GM18517 (cell line): Measurements from ENCODE around the gene WIPF2.
"Not testable (repeated sequence)": the region's sequence is repeated elsewhere in the genome, so short reads cannot be mapped to it uniquely, and the experiment has no call there.

Experiments used
- ATAC-seq: cut with Tn5 transposase; IDR thresholded peaks from one replicate; pipeline ENCODE4 v1.9.1; 2021; ENCODE audit warnings: mild to moderate bottlenecking, moderate library complexity; ENCODE audit not compliant: unreplicated experiment

WIPF2 gene

DNA sequence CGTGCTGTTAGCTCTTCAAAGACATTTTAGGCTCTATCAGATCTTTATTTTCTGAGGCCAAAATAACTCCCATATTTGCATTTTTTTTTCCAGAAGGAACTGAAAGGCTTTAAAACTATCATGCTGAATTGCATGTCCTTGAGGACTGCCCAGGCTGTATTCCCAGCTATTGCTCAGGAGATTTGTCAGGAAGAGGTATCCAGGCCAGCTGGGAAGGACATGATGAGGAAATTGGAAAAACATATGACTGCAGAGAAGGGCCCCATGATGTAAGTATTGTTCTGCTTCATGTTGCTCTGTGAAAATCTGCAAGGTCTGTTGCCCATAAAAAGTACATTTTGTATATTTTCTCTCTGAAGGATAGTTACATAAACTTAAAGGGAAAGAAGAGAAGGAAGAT is 74.3 kb downstream of the WIPF2 start:
- ATAC-seq, result no peak

DNA sequence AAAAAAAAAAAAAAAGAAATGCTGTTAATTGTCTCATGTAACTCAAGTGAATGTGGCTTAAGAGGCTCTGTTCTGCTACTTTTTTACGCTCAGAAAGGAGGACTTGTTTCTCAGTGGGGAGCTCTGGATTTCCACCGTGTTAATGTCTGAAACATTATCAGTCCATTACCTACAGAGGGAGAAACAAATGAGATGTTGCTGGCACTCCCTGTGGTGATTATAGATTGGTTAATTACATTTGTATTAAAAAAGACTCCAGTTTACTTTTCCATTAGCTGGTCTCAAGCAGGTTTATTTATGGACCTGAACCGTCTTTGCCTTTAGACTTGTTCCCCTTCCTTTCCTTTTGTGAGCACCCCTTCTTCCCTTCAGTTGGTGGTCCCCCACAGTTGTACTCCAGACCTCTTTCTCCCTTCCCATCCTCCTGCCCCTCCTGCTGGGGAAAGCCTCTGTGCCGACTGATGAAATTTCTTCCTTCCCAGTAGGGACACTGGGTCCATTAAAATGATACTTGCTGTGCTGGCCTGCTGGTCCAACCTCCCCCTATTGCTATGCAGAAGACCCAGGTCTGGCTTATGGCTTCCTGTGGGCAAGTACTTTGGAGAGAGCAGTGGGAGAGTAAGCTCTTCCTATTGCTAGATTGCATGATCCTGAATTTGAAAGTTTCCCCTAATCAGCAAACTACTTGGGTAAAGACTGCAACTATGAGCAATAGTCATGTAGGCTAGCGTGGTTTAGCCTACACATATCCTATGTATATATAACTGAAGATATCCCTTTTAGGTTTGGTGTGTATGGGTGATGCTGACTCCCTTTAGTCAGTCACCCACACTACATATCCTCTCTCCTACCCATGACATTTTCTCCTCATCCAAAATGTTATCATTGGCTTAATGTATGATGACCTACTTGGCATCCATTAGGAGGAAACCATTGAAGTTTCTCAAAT is 76.7 kb downstream of the WIPF2 start:
- no peak for ATAC-seq

DNA sequence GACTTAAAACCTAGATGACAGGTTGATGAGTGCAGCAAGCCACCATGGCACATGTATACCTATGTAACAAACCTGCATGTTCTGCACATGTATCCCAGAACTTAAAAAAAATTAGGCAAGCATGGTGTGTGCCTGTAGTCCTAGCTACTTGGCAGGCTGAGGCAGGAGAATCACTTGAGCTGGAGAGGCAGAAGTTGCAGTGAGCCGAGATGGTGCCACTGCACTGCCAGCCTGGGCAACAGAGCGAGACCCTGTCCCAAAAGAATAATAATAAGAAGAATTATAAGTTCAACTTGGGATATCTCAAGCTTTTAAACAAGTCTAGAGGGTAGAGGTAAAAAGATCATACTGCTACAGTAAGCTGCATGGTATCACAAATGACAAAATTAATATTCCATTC is 78.4 kb downstream of the WIPF2 start:
- no peak for ATAC-seq

DNA sequence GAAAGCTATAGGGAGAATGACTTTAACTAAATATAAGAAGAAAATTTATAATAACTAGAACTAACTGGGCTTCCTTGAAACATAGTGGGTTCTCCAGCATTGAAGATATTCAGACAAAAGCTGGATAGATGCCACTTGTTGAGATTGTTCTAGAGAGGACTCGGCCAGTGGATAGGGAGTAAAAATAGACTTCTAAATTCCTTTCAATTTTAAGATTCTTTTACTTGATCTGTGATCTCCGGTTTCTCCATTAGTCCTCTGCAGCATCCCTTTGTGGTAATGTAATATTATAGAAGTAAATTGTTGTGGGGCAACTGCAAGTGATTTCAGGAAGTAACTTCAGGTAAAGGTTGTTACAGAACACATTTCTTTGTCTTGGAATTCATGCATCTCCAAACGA is 79.6 kb downstream of the WIPF2 start:
- no peak for ATAC-seq

DNA sequence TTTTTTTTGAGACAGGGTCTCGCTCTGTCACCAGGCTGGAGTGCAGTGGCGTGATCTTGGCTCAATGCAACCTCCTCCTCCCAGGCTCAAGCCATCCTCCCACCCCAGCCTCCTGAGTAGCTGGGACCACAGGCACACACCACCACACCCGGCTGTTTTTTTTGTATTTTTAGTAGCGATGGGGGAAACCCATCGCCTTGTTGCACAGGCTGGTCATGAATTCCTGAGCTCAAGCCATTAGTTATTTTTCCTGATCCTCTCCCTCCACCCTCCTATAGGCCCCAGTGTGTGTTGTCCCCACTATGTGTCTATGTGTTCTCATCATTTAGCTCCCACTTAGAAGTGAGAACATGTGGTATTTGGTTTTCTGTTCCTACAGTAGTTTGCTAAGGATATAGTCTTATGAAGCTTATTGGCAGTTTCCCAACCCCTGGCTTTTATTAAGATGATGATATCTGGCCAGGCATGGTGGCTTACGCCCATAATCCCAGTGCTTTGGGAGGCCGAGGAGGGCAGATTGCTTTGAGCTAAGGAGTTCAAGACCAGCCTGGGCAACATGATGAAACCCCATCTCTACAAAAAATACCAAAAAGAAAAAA is 80.2 kb downstream of the WIPF2 start:
- not testable (repeated sequence) for ATAC-seq

DNA sequence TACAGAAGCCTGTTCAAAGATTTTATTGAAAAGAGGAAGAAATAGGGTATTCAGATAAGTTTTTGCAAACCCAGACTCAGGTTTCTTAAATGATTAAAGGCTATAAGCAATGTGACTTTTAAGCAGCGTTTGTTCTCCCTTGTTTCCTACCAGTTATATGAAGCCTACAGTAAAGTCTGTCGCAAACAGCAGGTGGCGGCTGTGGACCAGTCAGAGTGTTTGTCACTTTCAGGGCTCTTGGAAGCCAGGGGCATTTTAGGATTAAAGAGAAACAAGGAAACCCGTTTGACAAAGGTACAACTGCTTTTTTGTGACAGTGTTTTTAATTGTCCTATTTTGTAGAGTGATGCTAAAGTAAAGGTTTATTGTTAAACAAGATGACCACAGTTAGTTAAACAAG is 82.2 kb downstream of the WIPF2 start:
- ATAC-seq, result no peak

DNA sequence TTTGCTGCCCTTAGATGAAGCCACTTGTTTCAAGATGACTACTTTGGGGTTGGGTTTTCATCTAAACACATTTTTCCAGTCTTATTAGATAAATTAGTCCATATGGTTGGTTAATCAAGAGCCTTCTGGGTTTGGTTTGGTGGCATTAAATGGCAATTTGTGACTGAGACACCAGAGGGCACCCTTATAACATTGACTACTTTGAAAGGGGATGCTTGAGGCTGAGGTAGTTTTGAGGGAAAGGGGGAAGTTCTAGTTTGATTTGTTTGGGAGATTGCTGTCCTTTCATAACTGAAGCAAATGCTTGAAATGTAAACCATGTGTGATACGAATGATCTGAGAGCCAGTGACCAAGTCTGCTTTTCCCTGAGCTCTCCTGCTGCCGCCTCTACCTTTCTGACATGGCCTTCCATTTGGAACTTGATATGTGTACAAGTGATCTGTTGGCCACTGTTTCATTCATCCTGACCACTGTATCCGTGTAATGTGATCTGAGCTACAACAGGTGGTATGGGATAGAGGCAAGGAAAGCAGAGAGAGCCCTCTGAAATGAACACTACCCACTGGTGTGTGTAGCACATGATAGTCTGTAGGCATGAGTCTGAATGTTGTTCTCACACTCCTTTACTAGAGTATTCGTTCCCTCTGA is 84.0 kb downstream of the WIPF2 start:
- no peak for ATAC-seq

DNA sequence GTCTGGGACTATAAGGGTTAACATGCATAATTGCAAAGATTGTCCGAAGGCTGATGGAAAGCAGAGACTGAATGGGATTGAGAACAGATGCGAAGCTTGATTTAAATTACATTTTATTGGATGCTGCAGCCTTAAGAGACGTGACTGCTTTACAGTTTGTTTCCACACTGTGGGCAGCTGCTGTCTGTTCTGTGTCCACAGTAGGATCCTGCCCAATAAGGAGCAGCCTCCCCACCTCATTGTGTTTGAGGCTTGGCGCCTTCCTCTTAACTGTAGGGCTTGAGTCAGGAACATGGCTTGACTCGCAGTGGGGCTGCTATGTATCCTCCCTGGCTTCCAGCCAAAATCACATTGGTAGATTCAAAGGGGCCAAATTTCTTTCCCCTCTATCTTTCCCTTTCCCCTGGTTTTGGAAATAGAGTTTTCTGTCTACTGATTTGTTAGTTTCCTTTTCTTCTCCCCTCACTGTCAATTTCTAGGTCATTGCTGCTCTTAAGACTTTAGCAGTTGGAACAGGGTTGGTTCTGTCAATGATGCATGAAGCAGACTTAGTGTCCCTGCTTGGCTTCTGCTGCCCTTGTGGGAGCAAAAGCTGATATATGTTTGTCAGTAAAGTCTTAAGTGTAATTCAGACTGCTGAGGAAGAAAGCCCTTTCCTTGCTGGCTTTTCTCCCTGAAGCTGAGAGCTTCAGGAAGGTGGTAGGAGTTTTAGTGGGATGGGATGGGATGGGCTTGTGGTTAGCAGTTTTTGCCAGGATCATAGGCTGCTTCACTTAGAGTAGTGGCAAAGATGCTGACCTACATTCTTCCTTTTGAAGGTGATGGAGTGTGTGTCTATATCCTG is 84.8 kb downstream of the WIPF2 start:
- no peak for ATAC-seq

DNA sequence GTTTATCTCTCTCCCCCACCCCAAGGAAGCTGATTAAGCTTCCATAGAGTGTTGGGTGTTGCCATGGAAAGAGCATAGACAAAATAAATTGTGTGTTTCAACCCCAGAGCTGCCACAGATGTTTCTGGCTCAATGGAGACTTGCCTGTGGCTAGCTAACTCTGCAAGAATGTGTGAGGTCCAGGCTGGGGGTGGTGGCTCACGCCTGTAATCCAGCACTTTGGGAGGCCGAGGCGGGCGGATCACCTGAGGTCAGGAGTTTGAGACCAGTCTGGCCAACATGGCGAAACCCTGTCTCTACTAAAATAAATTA is 85.4 kb downstream of the WIPF2 start:
- ATAC-seq, result not testable (repeated sequence)

DNA sequence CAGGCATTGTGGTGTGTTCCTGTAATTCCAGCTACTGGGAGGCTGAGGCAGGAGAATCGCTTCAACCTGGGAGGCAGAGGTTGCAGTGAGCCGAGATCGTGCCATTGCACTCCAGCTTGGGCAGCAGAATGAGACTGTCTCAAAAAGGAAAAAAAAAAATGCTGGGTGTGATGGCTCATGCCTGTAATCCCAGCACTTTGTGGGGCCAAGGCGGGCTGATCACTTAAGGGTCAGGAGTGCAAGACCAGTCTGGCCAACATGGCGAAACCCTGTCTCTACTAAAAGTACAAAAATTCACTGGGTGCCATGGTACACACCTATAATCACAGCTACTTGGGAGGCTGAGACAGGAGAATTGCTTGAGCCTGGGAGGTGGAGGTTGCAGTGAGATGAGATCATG is 85.8 kb downstream of the WIPF2 start:
- ATAC-seq, result not testable (repeated sequence)

DNA sequence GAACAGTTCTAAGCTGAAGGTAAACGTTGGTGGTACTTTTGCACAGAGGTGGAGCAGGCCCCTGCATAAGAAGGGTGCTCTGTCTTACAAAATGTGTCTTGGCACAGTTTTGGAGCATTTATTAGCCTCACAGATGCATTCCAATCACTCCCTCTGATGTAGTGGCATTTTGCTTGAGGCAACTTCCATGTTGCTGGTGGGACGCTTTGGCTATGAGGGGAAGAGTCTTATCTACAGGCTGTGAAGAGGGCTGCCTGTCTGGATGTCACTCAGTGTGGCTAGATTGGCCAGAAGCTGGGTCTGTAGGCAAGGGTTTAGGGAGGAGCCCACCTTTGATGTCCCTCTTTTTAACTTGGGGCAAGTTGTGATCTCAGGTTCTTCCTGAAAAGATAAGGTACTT is 87.3 kb downstream of the WIPF2 start:
- ATAC-seq, result no peak

DNA sequence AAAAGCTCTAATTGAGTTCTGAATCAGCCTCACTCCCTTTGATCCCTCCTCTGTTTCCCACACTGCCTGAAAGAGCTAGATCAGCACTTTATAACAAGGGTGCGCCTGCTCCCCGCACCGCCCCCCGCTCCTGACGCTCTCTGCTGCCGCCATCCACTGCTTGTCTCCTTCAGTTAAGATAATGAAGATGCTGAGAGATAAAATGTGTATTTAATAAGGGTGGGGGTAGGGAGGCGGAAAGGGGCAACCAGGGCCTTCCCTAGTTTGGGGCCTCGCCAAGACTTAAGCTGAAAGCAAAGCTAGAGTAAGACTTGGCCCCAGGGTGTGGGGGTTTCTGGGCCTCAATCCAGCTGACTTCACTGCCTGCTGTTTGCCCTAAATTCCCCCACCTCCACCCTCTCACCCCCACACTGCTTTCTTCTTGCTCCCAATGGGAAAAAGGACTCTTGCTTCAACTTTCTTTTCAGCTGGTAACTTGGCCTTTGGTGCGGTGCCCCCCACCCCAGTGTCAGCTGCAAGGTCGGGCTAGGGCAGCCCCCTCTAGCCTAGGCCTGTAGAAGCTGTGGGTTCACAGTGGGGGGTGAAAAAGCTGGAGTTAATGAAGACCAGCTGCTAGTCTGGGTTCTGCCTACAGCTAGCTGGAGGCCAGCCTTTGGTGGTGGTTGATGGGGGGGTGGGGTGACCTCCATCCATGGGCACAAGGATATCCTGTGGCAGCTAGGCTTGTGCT is 88.1 kb downstream of the WIPF2 start:
- no peak for ATAC-seq

DNA sequence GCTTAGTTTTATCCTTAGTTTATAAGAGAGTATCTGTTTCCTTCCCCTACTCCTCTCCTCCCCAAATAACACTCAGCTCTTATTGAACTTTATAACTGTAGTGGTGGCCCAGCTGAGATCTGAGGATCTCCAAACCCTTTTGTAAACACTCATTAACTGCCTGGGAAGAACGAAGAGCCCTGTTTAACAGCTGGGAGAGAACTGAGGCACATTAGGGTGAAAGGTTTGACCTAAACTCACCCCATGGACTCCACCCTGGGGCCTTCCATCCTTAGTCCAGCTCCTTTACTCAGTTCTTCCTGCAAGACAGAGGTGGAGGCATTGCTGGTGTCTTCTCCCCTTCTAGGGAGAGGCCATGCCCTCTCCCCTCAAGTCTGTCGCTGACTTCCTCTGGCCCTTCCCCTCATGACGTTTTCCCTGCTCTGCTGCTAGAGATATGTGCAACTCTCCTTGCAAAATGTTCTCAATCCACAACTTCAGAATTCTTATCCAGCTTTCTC is 88.7 kb downstream of the WIPF2 start:
- ATAC-seq, result no peak

DNA sequence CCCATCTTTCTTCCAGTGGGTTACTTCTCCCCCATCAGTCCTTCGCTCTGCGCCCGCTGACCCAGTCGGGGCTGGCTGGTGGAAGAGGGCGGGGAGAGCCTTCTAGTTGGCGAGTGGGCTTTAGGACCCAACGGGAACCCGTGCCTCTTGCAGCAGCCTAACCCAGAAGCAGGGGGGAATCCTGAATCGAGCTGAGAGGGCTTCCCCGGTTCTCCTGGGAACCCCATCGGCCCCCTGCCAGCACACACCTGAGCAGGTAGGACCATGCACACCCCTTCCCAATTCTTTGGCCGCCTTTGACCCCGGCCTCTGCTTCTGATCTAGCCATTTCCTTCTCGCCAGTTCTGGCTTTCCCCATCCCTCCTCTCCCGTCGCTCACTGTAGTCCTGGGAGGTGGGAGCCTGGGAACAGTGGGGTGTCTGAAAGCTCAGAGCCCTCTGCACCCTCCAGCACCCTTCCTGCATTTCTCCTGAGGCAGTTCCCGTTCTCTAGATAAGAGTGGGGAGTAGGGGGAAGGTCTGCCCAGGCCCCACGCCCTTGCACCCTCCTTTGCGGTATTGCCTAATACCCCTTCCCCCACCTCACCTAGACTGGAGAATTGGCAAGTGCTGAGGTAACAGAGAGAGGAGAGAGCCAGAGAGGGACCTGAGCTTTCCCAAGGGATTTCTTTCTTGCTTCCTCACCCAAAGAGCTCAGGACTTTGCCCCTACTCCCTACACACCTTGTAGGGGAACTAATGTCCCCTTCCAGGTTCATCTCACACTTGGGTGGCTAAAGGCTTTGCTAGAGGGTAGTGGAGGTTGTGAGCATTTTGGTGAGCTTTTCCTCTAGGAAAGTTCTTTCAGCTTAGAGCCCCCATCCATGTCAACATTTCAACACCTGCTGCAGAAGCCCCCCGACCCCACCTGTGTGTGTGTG is 90.2 kb downstream of the WIPF2 start, which contains the start of gene RARA:
RARA (plus strand) TSS at position 150 of the 918 bp plus-strand sequence. CDS start 22,039 bp downstream, outside the sequence.
- no peak for ATAC-seq

DNA sequence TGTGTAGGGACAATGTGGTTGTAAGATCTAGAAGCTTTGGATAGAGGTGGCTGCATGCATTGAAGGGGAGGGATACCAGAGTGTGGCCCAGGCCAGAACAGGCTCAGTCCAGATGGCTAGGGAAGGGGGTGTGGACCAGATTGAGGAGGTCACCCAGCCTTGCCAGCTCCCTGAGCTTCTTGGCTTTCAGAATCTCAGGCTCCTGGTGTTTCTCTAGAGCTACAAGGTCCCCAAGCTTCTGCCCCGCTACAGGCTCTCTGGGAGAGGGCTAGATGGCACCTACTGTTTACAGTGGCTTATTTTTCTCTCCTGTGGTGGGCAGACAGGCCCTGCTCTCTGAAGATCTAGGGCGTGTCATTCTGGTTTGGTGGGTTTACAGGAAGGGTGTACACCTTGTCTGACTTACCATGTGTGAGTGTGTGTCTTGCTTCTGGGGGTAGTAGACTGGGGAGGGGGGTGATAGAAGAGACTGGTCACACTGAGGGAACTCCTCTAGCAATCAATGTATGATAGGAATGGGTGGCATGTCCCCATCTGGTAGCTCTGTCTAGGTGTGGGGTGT is 90.9 kb downstream of the WIPF2 start:
- no peak for ATAC-seq

DNA sequence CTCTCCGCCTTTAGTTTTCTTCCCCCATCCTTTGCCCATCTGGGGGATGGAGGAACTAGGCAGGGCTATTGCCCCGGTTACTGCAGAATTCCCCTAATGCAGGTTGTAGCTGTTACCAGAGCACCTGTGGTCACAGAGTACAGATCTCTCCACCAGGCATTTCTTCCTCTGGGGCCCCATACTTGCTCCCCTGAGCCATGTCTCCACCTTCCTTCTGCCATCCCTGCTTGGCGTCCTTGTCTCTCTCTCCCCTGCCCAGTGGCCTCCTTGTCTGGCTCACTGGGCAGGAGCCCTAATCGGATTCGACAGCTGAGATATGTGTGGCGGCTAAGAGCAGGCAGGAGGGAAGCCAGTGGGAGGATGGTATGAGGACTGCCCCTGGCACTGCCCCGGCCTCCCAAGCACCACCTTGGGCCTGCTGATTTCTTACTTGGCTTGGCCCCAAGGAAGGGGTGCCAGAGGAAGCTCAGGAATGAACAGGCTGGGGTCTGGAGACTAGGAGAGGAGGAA is 91.8 kb downstream of the WIPF2 start:
- ATAC-seq, result no peak

DNA sequence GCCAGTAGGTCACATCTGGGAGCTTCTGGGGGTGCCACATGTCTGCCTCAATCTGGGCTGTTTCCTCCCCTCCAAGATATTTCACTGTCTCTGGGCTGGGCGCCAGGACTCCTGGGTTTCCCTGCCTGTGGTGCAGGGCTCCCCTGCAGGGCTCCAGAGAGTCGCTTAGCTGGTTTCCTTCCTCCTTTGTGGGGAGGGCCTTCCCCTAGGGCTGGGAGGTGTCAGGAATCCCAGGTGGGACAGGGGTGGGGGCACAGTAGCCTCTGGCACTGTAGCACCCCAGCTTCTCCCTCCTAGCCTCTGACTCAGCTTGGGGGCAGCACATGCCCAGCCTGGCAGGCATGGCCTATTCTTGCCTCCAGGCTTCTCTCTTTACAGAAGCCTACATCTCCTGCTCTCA is 92.5 kb downstream of the WIPF2 start:
- ATAC-seq, result no peak

DNA sequence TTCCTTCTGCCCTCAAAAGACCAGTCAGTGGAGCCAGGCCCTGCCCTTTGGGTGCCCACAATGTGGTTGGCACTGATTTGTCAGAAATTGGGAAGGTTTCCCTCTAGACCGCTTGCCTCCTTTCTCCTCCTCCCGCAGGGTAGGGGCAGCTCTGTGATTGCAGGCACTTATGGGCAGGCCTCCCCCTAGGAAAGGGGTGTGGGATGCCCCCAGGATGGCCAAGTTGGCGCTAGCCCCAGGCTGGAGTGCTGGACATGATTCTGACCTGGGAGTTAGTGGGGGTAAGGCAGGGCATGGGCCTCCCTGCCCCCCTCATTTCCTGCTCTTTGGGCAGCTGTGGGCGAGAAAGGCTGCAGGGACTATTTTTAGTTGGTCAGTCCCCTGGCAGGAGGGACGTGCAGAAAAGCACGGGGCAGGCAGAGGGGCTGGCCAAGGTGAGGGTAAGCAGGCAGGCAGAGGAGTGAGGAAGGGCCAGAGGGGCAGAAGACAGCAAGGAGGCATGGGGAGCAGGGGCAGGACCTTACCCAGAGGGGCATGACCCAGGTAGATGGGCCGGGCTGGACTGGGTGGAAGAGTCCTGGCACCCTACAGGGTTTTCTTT is 93.1 kb downstream of the WIPF2 start:
- ATAC-seq, result no peak
